GM21526 (cell line): Measurements from ENCODE around the gene TPRG1L.

Source experiments
- ATAC-seq: cut with Tn5 transposase; IDR thresholded peaks from one replicate; pipeline ENCODE4 v1.9.1; 2021; ENCODE audit warnings: moderate library complexity; ENCODE audit not compliant: unreplicated experiment, low FRiP score

The TPRG1L gene

DNA sequence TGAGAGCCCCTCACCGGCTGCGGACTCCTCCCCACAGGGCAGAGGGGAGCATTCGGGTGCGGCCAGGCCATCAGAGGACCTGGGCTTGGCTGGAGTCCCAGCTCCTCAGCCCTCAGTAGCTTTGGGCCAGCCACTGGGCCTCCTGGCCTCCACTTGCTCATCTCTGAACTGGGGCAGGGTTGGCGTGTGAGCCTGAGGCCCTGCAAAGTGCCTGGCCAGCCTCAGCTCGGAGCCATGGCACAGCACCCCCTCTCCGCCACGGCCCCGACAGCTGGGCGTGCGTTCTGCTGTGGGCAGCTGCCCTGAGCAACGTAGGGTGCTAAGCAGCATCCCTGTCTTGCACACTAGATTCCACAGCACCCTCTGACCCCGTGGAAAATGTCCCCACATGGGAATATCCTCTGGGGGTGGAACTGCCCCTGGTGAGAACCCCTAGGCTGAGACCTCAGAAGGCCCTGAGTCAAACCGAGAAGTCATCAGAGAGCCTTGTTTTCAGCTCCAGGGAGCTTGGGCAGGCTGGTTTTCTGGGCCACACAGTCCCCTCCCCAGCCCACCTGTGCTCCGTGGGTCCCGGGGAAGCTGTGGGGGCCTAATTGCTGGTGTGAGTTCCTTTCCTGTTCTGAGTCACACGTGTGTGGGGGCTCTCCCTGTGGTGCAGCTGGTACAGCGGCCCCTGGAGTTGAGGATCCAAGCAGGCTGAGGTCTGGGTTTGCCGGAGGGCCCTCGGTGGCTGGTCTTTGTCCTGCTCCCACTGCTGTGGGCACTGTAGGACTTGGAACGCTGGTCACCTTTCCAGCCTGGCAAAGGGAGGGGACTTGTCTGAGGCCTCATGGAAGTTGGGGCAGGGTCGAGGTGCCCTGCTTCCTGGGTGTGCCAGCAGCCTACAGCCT is 52.0 kb downstream of the TPRG1L start:
- ATAC-seq = peak; percentile 48

DNA sequence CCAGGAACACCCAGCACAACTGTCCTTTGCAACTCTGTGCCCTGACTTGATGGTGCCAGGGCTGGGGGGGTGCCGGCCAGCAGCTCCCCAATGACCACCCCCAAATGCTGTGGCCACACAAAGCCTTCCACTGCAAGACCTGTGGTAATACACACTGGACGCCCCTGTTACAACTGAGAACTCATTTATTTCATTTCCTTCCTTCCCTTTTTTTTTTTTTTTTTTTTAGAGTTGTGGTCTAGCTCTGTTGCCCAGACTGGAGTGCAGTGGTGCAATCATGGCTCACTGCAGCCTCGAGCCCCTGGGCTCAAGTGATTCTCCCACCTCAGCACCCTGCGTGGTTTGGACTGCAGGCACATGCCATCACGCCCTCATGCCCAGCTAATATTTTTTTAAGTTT is 52.7 kb downstream of the TPRG1L start:
- peak; percentile 2 for ATAC-seq

DNA sequence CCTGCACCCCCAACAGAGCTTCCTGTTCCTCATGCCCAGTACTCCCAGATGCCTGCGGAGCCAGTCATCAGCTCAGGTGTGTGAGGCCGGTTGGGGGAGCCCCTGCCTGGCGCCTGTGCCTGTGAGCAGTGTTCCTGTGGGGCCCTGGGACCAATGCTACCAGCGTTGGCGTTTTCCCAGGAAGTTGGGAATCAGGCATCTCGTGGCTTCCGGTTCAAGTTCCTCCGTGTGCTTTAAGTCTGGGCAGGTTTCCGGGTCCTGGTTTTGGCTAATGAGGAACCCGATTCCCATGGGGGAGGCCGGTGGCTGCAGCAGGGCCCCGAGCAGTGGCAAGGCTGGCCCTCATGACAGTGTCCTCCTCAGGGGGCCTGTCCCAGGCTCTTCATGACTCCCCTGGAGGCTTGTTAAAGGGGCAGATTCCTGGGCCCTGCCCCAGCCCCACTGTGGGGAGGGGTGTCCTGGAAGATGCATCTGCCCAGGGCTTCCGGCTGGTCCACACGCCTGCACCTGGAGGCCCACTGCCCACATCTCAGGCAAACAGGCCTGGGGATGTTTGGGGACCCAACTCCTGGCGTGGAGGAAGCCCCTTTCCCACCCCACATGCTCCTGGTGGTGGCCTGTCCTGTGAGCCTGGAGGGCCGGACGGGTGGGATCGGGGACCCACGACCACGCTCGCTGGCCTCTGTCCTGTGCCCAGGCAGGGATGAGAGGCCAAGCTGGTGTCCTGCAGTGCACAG is 53.7 kb downstream of the TPRG1L start:
- ATAC-seq = no peak

DNA sequence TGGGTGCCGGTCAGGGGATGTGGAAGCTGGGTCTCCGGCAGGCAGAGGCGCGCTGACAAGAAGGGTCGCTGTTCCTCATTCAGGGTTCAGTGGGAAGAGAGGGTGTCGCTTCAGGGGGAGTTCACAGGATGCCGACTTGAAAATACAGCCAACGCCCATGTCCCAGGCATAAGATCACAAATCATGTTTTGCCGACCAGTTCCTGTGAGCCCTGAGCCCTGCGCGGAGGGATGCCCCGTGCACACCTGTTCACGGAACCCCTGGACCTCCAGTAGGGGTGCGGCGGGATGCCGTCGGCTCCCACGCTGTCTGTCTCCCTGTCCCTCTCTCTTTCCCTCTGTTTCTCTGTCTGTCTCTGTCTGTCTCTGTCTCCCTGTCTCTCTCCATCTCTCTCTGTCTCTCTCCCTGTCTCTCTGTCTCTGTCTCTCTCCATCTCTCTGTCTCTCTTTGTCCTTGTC is 54.3 kb downstream of the TPRG1L start:
- ATAC-seq = no peak
